ENCODE measurements around the gene IP6K1.

DNA sequence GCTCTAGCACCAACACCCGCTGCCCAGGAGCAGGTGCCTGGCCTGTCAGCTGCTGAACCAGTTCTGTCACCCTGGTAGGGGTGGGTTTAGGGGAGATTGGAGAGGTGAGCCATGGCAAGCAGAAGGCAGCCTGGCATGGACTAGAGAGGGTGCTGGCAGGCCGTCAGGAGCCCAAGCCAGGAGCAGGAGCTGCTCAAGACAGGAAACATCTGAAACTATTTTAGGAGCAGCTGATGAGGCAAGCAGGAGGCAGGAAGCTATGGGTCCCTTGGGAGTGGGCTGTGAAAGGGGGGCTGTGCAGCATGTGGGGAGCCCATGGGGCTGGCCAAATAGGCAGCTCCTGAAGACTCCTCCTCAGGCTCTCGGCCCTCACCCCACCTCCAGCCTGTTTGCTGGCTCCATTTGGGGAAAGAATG lies 19.0 kb upstream of the IP6K1 start:
- TF ChIP-seq EZH2 (IDR thresholded peaks at IDR 0.05; ENCODE audit: low read length) (no peak), CTCF (optimal IDR thresholded peaks at IDR 0.05 in 1 of 3, IDR thresholded peaks at IDR 0.05 in 1 of 3, conservative IDR thresholded peaks at IDR 0.05 in 1 of 3; ENCODE audit: extremely low read depth in 1 of 3, insufficient read depth in 2 of 3, low read length in 3 of 3) (no peak)
